GM13977 (cell line): ENCODE results near the gene CHRNB4.

Source experiments
- DNase-seq: peaks from one replicate; pipeline ENCODE4 v3.0.0; 2012; ENCODE audit warnings: low spot score
- in situ Hi-C: fragments of 300-500 bp; cut with MboI; formaldehyde crosslinking; loops from one replicate; pipeline ENCODE4 v1.12.0; 2022; ENCODE audit warnings: low sequenced_read_pairs, low pct_unique_long_range_greater_than_20kb, mixed read lengths, inconsistent platforms; ENCODE audit not compliant: unreplicated experiment
- TF ChIP-seq, protein P1 (sequence below): IDR thresholded peaks from 2 replicates; pipeline ENCODE4 v1.5.1; 2012; ENCODE audit warnings: mild to moderate bottlenecking, control low read depth; ENCODE audit not compliant: insufficient read depth; ENCODE audit errors: extremely low read depth, missing control alignments

CHRNB4 gene

DNA sequence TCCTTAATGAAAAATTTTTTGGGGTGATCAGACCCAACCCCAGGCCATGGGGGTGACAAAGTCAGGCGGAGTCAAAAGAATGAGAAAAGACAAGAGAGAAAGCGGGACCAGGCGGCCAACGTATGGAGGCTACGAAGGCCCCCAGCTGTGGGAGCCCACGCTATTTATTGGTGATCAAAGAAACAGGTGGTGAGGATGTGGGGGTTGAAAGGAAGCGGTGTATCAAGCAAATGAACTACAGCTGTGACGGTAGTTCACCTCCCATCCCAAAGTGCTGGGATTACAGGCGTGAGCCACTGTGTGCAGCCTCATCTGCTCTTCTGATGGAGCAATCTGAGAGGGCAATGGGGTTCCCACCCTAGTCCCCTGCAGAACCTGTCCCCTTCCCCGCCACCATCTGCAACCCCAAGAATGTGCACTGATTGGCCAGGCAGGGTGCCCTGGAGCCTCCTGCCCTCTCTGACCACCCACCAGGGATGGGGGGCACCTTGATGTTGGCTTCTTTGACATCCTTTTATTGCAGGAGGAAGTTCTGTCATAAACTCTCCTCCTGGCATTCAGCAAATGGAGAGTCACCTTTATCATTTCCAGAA is 19.1 kb downstream of the CHRNB4 start:
- DNase-seq, result peak; percentile 9
- in situ Hi-C loops, result no loop called here
- TF ChIP-seq, protein P1, sequence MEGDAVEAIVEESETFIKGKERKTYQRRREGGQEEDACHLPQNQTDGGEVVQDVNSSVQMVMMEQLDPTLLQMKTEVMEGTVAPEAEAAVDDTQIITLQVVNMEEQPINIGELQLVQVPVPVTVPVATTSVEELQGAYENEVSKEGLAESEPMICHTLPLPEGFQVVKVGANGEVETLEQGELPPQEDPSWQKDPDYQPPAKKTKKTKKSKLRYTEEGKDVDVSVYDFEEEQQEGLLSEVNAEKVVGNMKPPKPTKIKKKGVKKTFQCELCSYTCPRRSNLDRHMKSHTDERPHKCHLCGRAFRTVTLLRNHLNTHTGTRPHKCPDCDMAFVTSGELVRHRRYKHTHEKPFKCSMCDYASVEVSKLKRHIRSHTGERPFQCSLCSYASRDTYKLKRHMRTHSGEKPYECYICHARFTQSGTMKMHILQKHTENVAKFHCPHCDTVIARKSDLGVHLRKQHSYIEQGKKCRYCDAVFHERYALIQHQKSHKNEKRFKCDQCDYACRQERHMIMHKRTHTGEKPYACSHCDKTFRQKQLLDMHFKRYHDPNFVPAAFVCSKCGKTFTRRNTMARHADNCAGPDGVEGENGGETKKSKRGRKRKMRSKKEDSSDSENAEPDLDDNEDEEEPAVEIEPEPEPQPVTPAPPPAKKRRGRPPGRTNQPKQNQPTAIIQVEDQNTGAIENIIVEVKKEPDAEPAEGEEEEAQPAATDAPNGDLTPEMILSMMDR, result no peak

DNA sequence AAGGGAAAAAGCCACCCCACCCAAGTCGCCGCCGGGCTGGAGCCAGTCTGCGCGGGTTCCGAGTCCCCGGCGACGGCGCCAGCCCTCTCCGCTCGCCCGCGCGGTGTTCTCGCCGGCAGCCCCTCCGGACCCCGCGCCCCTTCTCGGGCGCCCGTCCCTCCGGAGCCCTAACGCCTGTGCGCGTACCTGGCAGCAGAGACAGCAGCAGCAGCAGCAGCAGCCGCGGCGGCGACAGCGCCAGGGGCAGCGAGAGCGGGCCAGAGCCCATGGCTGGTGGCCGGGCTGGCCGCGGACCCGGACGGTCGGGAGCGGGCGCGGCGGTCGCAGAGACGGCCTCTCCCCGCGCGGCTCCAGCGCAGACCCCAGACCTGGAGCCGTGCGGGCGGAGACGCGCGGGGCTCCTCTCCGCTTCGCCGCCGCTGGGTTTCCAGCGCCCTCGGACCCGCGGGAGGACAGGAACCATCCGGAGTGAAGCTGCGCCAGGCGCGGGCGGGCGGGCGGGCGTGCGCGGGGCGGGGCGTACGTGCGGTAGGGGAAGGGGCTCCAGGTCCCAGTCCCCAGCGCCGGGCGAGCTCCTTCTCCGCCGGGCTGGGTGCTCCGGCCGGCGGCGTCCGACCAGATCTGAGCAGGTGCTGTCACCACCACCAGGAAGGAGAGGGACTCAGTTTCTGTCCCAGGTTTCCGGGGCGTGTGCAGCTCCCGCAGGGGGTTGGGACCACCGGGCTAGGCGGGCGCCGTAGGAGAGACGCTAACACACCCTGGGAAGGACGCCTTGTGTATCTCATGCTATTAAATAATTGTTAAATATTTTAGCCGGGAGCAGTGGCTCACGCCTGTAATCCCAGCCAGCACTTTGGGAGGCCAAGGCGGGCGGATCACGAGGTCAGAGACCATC is 20.2 kb downstream of the CHRNB4 start, which contains the start of gene CHRNA3:
TSS of gene CHRNA3 (minus strand) at position 470 of the 895 bp plus-strand sequence. CDS start at position 268, 202 bp downstream.
- TF ChIP-seq, protein P1, result no peak
- peak; percentile 47 for DNase-seq
- in situ Hi-C loops, result no loop called here

DNA sequence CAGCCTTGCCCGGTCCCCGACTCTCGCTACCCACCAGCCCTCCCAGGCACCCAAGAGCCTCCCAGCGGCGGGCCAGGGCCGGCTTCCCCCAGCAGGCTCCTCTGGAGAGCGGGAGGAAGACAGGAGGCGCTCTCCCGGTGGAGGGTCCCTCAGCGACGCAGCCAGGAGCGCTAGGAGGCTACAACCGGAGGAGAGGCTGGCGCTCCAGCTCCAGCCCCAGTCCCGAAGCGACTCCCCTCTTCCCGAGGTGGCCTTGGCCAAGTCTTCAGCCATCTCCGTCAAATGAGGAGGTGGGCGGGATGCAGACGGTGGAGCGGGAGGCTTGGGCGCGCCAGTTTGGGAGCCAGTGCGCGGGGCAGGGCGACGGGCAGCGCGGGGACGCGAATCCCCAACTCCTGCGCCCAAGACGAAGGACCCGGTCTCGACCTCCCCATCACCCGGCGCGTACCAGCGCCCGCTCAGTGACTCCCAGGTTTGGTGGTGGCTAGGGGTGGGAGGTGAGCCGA is 20.9 kb downstream of the CHRNB4 start:
- in situ Hi-C loops, result no loop called here
- TF ChIP-seq, protein P1, result no peak
- peak; percentile 48 for DNase-seq

DNA sequence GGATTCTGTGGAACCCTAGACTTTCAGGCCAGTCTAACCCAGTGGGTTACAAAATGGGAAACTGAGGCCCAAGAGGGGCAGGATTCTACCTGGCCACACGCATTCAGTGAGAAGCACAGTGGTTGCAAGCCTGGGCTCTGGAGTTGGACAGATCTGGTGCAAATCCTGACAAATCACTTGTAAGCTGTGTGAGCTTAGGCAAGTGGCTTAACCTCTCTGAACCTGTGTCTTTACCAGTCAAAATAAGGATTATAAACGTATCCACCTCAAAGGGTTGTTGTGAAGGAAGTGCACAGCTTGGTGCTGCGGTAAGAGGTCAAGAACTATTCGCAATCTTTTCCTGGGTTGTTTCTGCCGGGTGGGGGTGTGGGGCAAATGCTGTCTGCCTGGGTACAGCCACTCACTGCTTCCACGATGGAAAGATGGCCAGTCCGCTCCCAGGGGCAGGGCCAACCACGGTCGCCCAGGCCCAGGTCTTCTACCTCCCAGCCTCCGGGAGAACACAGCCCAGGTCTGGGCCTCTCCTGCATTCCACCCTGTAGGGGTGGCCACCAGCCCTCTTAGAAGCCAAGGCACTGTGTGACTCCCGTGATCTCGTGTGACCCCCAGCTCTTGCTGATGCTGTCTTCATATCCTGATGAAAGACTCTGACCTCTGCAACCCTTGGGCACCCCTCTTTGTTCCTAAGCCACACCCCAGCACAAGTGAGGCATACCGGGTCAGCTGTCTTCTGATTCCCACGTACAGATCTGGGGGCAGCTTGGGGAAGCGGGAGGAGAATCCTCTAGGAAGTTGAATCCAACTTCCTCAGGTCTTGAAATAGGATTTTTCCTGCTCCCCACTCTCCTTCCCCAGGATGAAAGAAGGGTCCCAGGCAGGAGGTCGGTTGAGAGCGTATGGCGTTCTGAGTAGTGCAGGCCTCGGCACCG is 21.7 kb downstream of the CHRNB4 start:
- TF ChIP-seq, protein P1, result no peak
- peak; percentile 29 for DNase-seq
- in situ Hi-C loops, result no loop called here

DNA sequence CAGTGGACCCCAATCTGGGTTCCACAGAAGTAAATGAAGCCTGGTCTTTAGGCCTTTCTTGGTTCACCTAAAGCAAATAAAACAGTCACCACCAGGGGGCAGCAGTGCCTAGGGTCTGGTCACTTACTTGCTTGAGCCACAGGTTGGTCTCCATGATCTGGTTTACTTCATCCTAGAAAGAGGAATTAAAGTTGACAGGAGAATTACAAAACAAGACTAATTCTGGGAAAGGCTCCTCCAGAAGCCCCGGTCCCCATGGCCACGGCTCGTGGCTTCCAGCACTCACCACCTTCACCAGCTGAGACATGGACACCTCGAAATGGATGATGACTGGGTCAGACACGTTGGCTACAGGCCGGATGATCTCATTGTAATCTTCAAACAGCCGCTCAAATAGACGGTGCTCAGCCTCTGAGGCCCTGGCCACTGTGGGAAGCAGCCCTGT is 22.5 kb downstream of the CHRNB4 start:
- TF ChIP-seq, protein P1, result peak; percentile 80
- in situ Hi-C loops, result no loop called here
- DNase-seq, result peak; percentile 89

DNA sequence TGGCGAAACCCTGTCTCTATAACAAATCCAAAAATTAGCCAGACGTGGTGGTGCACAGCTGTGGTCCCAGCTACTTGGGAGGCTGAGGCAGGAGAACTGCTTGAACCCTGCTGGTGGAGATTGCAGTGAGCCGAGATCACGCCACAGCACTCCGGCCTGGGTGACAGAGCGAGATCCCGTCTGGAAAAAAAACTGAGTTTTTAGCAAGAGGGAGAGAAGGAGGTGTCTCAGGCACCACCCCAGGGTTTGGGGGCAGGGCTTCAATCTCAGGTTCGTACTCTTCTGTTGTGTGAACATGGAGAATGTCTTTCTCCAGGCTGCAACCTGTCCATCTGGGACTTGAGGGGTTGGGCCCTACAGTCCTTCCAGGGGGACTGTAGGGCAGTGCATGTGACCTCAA is 22.9 kb downstream of the CHRNB4 start:
- in situ Hi-C loops, result no loop called here
- TF ChIP-seq, protein P1, result no peak

More for the DNA sequence above, 22.9 kb downstream of the CHRNB4 start:
- DNase-seq, result no peak
